Mesenteric fat pad (tissue), 1 donor: Measurements from ENCODE around the gene SPEF2. TPM values are rescaled to one million over a fixed set of nuclear protein-coding genes. Genes with fewer than 3 reads are reported as not detected.

ENCODE experiments used
- DNase-seq: peaks from one replicate; pipeline ENCODE4 v3.0.0-alpha.2; 2020; ENCODE audit warnings: low spot score
- total RNA-seq: library from RNA; stranded (reverse); fragmentation: NEBNext Ultra II Directional; extraction: Animal tissue kit (Norgen Biotek cat#: 25700); gene quantifications from one replicate; pipeline ENCODE4 v1.2.1, GENCODE V29; 2021
- donor health status: DM: yes; HTN: yes; CAD: no.

SPEF2 gene
- total RNA-seq, 1 donor from 2014 or later: 2.3 TPM

- DNase-seq: no peak
Measured at GRCh38 chr5:35777358-35778087, 159.9 kb downstream of the SPEF2 start.

GRCh38 chr5:35778259-35778769 is 160.7 kb downstream of the SPEF2 start:
- no peak for DNase-seq

GRCh38 chr5:35780236-35780635 is 162.6 kb downstream of the SPEF2 start:
- no peak for DNase-seq

DNA sequence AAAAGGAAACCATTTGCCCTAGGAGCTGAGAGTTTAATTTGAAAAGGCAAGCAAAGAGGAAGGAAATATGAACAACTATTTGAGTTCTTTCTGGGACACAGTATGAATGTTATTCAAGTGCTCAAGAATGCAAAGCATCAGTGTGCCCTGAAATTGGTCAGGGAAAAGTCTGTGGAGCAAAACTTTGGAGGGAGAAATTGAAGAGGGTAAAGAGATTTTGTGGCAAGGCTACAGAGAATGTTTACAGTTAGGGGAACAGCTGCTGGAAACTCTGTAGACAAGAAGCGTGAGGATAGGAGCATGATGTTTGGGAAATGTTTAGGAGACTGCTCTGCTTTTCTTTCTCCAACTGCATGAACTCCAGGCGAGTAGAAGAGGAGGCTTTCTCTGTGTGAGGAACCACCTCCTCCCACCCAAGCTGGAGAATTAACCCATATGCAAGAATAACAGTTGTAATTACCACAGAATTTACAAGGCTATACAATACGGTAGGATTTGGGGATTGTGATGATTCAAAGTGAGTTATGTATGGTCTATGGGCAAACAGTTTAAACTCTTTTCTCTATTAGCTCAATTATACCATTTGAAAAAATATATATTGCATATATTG is 163.6 kb downstream of the SPEF2 start:
- DNase-seq: no peak

DNA sequence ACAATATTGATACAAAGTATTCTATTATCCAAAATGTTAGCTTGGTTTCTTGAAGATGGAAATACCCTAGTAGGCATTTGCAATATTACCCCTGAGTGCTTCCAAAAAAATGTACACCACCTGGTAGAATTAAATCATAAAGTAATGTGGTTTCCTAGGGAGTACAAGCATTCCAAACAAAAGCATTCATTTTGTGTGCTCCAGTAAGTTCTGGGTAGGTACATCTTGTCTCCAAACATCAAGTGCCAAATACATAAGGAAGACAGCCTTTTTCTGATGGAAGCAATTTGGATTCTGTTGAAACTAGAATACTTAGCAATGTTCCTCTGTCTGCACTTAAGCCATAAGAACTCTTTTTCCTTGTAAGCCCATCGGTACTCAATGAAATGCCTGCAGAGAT is 165.9 kb downstream of the SPEF2 start:
- no peak for DNase-seq

DNA sequence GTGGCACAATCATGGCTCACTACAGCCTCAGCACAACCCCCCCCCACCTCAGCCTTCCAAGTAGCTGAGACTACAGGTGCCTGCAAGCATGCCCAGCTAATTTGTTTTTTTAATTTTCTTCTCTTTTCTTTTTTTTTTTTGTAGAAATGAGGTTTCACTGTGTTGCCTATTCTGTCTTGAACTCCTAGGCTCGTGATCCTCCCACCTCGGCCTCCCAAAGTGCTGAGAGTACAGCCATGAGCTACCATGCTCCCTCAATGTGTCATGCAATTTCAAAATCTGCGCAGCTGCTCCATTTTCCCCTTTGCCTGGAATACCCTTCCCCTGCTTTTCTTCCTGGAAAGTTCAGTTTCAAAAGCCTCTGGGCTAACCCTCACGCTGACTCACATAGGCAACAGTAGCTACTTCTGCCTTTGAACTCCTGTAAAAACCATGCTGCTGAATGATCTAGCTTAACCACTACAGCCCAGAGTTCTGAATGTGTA is 168.0 kb downstream of the SPEF2 start:
- no peak for DNase-seq

DNA sequence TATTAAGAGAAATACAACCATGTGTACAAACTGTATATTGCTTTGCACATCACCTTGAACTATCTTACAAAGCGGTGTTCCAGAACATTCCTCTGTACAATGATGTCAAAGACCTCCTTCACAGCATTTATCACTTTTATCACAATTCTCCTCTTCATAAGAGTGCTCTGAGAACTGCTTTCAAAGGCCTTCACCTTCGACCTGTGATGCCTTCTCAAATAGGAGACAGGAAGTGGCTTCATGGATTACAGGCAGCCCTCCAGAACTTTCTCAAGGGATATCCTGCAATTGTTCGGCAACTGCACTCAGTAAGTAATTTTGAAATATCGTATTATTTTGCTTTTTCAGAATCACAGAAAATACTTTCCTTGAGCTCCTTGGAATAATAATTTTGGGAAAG is 171.1 kb downstream of the SPEF2 start:
- no peak for DNase-seq

DNA sequence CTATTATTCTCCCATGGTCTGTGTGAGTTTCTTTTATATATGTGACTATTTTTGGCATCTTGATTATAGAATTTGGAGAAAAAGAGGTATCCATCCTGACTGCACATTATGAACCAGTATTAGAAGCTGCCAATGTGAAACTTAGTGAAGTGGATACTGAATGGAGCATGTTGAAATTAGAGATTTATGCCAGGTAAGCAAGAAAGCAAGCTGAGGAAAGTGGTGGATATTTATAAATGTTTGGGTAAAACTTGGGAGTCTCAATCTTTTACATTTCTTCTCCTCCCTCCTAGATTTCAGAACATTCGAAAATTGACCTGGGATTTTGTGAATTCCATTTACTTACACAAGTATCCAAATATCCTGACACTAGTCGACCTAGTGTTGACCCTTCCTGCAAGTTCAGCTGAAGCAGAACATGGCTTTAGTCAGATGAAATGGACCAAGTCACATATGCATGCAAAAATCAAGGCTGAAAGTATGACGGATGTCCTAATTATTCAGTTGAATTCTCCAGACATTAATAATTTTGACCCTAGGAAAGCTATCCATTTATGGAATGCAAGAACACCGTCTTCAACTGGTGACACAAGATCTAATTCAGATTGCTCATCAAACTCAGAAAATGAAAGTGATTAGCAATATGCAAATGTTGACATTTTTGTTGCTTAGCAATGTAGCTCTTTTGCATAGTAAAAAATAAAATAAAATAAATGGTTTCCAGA is 172.2 kb downstream of the SPEF2 start:
- DNase-seq: no peak

- no peak for DNase-seq
Measured at GRCh38 chr5:35790457-35790822, 172.8 kb downstream of the SPEF2 start.

- no peak for DNase-seq
Measured at GRCh38 chr5:35794328-35794619, 176.6 kb downstream of the SPEF2 start.

DNA sequence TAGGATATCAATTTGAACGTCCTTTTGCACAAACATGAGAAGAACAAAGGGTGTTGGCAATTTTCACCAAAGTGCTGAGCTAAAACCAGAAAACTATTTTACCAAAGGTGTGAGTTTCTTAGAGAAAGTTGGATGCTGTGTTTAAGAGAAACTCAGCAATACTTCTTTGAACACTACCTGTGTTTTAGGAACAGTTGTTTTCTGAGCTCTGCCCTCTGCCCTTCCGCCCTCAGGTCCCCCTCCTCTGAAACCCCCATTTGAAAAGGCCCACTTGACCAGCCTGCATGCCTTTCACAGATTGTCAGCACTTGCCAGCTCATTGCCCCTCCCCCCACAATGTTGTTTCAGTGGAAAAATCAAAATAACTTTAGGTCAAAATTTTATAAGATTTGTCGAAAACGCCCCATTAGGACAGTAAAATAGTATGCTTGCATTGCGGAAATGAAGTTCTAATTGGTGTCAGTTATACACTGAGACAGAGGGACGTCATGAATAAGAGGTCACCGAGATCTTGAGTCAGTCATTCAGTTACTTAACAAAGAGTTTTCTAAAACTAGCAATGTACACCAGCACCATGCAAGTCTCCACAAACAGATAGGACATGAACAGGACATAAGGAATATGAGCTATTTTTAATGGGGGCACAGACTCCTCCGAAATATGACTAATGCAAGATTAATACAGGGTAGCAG is 177.2 kb downstream of the SPEF2 start:
- no peak for DNase-seq

DNA sequence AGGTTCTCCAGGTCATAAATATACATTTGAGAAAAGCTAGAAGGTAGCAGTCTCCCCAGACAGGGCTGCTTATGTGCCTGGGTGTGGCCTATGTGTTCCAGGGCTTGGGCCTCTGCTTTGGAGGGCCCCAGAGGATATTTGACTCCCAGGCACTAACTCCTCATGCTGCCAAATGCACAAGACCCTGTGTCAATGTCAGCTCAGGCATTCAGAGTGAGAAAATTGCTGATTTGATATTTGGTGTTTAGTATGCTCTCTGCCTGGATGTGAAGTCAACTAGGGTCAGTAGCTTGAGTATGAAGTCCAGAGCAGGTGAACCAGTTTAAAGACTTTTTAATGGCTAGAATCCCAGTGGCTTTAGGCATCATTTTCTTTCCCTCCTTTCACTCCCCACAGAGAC is 181.5 kb downstream of the SPEF2 start:
- no peak for DNase-seq

DNA sequence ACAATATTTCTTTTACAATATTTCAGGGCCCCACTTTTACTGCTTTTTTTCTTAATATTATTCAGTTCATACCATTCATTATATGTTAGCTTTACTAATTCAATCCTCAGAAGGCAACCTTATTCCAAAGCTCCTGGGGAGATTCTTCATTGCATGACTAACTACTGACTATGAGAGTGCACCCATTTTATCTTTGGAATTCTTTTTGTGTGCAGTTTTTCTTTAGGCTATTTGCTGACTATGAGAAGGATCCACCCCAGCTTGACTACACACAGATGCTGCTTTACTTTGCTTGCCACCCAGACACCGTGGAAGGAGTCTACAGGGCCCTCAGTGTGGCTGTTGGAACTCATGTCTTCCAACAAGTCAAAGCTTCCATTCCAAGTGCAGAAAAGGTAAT is 182.1 kb downstream of the SPEF2 start:
- DNase-seq: no peak

GRCh38 chr5:35803191-35803651 is 185.6 kb downstream of the SPEF2 start:
- no peak for DNase-seq

DNA sequence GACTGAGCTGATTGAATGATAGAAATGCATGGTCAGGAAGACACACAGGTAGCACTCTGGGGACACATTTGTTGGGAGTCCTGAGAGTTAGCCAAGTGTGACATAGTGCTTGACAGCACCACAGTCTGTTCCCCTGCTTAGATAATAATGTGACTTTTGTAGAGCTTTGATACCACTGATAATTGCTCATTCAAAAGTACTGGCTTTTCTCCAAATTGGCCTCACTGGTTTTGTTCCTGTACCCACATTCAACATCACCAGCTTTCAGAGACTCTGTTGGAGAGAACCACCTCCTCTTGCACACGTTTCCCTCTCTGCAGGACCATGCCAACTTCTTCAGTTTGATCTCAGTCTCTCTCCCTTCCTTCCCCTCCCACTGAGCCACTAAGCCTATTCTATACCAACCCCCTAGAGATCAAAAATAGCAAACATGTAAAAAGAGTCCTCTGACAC is 186.6 kb downstream of the SPEF2 start:
- DNase-seq: no peak

- no peak for DNase-seq
Measured at GRCh38 chr5:35804841-35805240, 187.2 kb downstream of the SPEF2 start.

- DNase-seq: no peak
Measured at GRCh38 chr5:35810601-35811000, 192.9 kb downstream of the SPEF2 start.

DNA sequence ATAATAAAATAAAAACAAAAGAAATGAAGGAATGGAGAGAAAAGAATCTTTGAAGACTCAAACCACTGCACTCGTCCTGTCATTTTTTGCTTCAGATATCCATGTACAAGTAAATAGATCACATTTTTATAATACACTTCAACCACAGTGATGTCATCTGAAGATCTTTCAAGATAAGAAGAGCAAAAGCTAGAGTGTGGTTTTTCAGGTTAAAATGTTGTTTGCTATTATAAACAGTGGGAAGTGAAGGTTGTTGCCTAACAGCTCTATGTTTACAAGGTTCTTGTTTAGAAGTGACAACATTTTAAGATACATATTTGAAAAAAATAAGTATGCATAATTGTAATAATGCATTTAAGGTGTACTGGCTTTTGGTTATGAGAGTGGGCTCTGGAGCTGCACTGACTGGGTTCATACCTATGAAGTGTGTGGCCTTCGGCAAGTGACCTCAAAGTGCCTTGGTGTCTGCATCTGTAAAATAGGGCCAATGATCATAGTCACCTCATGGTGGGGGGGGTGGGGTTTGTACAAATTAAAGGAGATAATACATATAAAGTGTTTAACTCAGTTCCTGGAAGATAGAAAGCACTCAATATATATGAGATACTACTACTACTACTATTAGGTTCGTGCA is 193.6 kb downstream of the SPEF2 start:
- no peak for DNase-seq

DNA sequence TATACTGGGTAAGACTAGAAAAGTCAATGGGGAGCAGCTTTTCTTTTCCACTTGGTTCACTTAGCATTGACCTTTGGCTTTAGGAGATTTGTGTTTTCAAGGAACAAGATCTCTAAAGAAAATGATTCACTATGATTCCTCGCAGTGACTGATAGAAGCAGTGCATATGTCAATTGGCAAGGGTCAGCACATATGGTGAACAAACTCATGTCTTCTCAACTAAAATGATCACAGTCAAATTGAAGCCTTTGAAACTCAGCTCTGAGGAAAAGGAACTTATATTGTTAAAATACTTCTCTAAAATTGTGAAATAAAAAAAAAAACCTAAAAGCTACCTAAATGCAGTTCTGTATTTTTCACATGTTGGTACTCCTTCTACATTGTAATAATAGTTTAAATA is 195.9 kb downstream of the SPEF2 start:
- no peak for DNase-seq

GRCh38 chr5:35815089-35815936 is 197.7 kb downstream of the SPEF2 start:
- DNase-seq: no peak
